Psoas muscle (tissue), 8 donors: Measurements from ENCODE around the gene TNRC6B. TPM values are rescaled to one million over a fixed set of nuclear protein-coding genes. Genes with fewer than 3 reads are reported as not detected.

Experiments
- ATAC-seq, 4 donors: fragments of 200-7000 bp; cut with Tn5 transposase; one replicate each; pipeline ENCODE4 v1.9.1; 2020; ENCODE audit warnings: moderate library complexity in 3 of 4, mild to moderate bottlenecking in 2 of 4
- DNase-seq, 2 donors: peaks; one replicate each; pipeline ENCODE4 v3.0.0-alpha.2; 2020
- H3K27ac ChIP-seq: fragments of 200-600 bp; one replicate; pipeline ENCODE4 v1.8.0; 2022
- H3K27me3 ChIP-seq, 3 donors: fragments of 200-600 bp in 1 of 3; one replicate each; pipeline versions ENCODE4 v1.6.1 to v1.8.0; 2013 to 2022; ENCODE audit warnings: low read length in 2 of 3, mild to moderate bottlenecking in 2 of 3, moderate library complexity in 1 of 3; ENCODE audit not compliant: insufficient read depth in 3 of 3
- H3K36me3 ChIP-seq, 2 donors: fragments of 200-600 bp in 1 of 2; one replicate each; pipeline versions ENCODE4 v1.6.1 to v1.8.0; 2013 to 2022; ENCODE audit warnings: low read depth in 1 of 2, mild to moderate bottlenecking in 1 of 2, moderate library complexity in 1 of 2; ENCODE audit not compliant: insufficient read depth in 1 of 2
- H3K4me1 ChIP-seq: fragments of 200-600 bp; one replicate; pipeline ENCODE4 v1.8.0; 2022
- H3K4me3 ChIP-seq: fragments of 200-600 bp; one replicate; pipeline ENCODE4 v1.8.0; 2022; ENCODE audit warnings: mild to moderate bottlenecking
- H3K9me3 ChIP-seq: fragments of 200-600 bp; one replicate; pipeline ENCODE4 v1.8.0; 2022
- CTCF ChIP-seq: fragments of 200-600 bp; IDR thresholded peaks from one replicate; pipeline ENCODE4 v1.8.0; 2022; ENCODE audit warnings: antibody characterized with exemption
- WGBS, 3 donors: extraction: QIAGEN DNeasy Blood & Tissue Kit; methylation state at CpG; one replicate each; pipeline versions ENCODE4 v1.1.6 to v1.1.7; 2013; 5-methylcytosine and 5-hydroxymethylcytosine counted together
- intact Hi-C, 2 donors: fragments of 100-400 bp; cut with DNase I; formaldehyde crosslinking; loops; one replicate each; pipeline versions ENCODE4 v1.11.0 to v1.14.2; 2022
- polyA plus RNA-seq, 3 donors: library from polyadenylated mRNA; stranded (reverse); fragments of 200-250 nt; gene quantifications; one replicate each; pipeline ENCODE4 v1.2.3, GENCODE V29; 2013
- total RNA-seq, 4 donors: library from RNA; stranded (reverse); fragmentation: NEBNext Ultra II Directional in 2 of 4; extraction: Animal tissue kit (Norgen Biotek cat#: 25700) in 2 of 4; gene quantifications; one replicate each; pipeline versions ENCODE4 v1.2.1 to v1.2.4, GENCODE V29; 2021 to 2023
- donor health status: healthy with polysubstance abuse.
- donor health status: DM: no; HTN: no; CAD: no; lungs with moderate emphysema.
- donor health status: Bipolar disorder and iron deficiency.
- donor health status: healthy.
- donor health status: DM: yes; HTN: yes; CAD: no.
- donor health status: DM: no; HTN: no; CAD: no.
- donor health status: DM: no; HTN: no; CAD: no.
- donor health status: DM: yes; HTN: yes; CAD: no.

The TNRC6B gene
- total and polyA plus RNA-seq, 7 donors = 2.2 to 49.4 (median 27.9) TPM

- Histone ChIP-seq H3K27ac (no peak overlapping the region), H3K4me1 (peaks cover 28% of the 10 kb centered on the region), H3K27me3 (no peaks in the 10 kb centered on the region), H3K36me3 (peaks cover 9 to 40% of the 10 kb centered on the region in 2 donors), H3K9me3 (no peaks in the 10 kb centered on the region), H3K4me3 (no peak overlapping the region)
- ATAC-seq (no peak), DNase-seq (no peak)
- intact Hi-C loops = no loop called here
- WGBS, 3 donors = 71 to 80% (median 79%) methylated on average over 7 of the region's 7 CpGs
- no peak for TF ChIP-seq CTCF
These were observed 85.5 kb downstream of the TNRC6B start for GRCh38 chr22:40263191-40263590.

- Histone ChIP-seq H3K4me3 (no peak overlapping the region), H3K4me1 (peaks cover 18% of the 10 kb centered on the region), H3K27me3 (no peaks in the 10 kb centered on the region), H3K27ac (no peak overlapping the region), H3K36me3 (peaks cover 9 to 40% of the 10 kb centered on the region in 2 donors), H3K9me3 (no peaks in the 10 kb centered on the region)
- ATAC-seq (no peak), DNase-seq (no peak)
- no peak for TF ChIP-seq CTCF
- intact Hi-C loops = loop anchor here in 1 of 2 donors (1.0 kb wide), 1 partner anchor 39 kb away; no protein-coding TSS in a partner anchor
- WGBS, 3 donors = 62 to 74% (median 65%) methylated on average over 4 of the region's 4 CpGs
These were observed 88.1 kb downstream of the TNRC6B start for GRCh38 chr22:40265783-40266182.

- ATAC-seq (no peak), DNase-seq (no peak)
- no peaks in the 10 kb centered on the region for H3K9me3 ChIP-seq
- peaks cover 14% of the 10 kb centered on the region for H3K4me1 ChIP-seq
- intact Hi-C loops = loop anchor here (5.0 to 10.0 kb wide), 3 partner anchors 38 to 215 kb away; no protein-coding TSS in a partner anchor
- H3K4me3 ChIP-seq = no peak overlapping the region
- peak overlapping the region; percentile 64 for H3K27ac ChIP-seq
- WGBS, 3 donors = 95 to 99% (median 98%) methylated on average over 9 of the region's 9 CpGs
- peaks cover 5 to 57% of the 10 kb centered on the region in 2 donors for H3K36me3 ChIP-seq
- TF ChIP-seq CTCF = no peak
- no peaks in the 10 kb centered on the region for H3K27me3 ChIP-seq
These were observed 92.3 kb downstream of the TNRC6B start for GRCh38 chr22:40270031-40270430.

- Histone ChIP-seq H3K36me3 (peaks cover 5 to 49% of the 10 kb centered on the region in 2 donors), H3K4me3 (no peak overlapping the region), H3K27me3 (no peaks in the 10 kb centered on the region), H3K4me1 (peaks cover 14% of the 10 kb centered on the region), H3K27ac (peak overlapping the region; percentile 64), H3K9me3 (no peaks in the 10 kb centered on the region)
- no peak for TF ChIP-seq CTCF
- intact Hi-C loops = loop anchor here (5.0 to 10.0 kb wide), 3 partner anchors 39 to 216 kb away; no protein-coding TSS in a partner anchor
- DNase-seq (no peak), ATAC-seq (peak; percentile 34 to 74 (median 54))
- WGBS, 3 donors = 49 to 60% (median 55%) methylated on average over 5 of the region's 5 CpGs
These were observed 93.1 kb downstream of the TNRC6B start for GRCh38 chr22:40270748-40271373.
